ENCODE measurements around the gene SLC6A16.

Gene SLC6A16

GRCh38 chr19:49264258-49264657 is 60.7 kb downstream of the SLC6A16 start:
- no peak for DNase-seq

- DNase-seq = no peak
These were observed 63.4 kb downstream of the SLC6A16 start for GRCh38 chr19:49261602-49262001.

- DNase-seq = no peak
These were observed 68.3 kb downstream of the SLC6A16 start for GRCh38 chr19:49256691-49257090.

GRCh38 chr19:49255674-49256073 is 69.3 kb downstream of the SLC6A16 start:
- no peak for DNase-seq

DNA sequence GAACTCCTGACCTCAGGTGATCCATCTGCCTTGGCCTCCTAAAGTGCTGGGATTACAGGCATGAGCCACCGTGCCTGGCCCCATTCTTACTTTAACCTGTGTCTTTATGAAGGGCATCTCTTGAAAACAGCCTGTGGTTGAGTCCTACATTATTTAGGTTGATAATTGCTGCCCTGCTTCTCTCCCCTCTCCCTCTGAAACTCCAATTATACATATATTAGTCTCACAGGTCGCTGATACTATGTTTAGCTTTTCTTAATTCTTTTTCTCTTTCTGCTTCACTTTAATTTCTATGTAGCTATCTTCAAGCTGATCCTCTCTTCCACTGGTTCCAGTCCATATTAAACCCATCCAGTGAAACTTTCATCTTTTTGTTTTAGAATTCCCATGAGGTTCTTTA is 75.1 kb downstream of the SLC6A16 start:
- DNase-seq = no peak

DNA sequence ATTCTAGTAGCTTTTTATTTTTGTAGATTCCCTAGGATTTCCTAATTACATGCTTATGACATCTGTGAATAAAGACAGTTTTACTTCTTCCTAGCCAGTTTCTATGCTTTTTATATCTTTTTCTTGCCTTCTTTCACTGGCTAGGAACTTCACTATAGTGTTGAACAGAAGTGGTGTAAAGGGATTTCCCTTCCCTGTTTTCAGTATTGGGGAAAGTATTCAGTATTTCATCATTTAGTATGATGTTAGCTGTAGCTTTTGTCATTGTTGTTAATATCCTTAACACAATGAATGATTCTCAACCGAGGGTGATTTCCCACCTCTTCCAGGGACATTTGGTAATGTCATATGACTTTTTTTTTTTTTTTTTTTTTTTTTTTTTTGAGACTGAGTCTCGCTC is 77.3 kb downstream of the SLC6A16 start:
- DNase-seq = no peak

DNA sequence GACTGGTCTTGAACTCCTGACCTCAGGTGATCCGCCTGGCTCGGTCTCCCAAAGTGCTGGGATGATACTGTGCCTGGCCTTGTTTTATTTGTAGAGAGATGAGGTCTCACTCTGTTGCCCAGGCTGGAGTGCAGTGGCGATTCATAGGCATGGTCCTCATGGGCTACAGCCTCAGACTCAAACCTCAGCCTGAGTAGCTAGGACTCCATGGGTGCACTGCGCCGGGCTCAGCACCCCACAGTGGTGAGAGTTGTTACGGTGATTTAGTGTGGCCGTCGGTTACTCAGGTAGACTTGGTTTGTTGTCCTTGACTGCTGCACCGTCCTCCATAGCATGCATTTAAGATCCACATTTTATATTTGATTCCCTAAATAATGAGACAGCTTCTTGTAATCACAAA is 80.7 kb downstream of the SLC6A16 start:
- DNase-seq = no peak

DNA sequence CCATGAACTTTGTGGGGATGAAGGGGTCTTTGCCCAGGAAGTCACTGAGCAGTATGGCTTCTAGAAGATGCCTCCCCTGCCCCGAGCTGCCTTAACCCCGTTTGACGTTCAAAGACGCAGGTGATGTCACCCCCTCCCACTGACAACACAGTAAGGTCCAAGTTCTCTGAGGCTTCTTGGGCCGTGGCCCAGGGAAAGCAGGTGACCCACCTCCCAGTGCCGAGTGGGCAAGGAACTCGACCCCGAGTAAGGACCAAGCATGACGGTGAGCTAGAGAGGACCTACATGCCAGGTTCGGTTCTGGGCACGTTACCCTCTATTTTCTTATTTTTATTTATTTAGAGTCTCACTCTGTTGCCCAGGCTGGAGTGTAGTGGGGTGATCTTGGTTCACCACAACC is 81.3 kb downstream of the SLC6A16 start:
- no peak for DNase-seq

GRCh38 chr19:49243129-49243528 is 81.9 kb downstream of the SLC6A16 start:
- no peak for DNase-seq

DNA sequence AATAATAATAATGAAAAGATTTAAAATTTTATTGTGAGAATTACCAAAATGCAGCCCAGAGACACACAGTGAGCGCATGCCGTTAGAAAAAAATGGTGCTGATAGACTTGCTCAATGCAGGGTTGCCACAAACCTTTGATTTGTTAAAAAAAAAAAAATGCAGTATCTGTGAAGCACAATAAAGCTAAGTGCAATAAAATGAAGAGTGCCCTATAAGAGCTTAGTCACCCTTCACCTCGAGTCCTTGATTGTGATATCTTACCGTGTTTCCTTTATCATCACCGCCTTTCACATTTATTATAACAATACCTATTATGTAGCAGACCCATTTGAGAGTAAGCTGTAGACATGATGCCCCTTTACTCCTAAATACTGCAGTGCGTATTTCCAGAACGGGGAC is 83.2 kb downstream of the SLC6A16 start:
- DNase-seq = no peak

All from activated naive CD4-positive, alpha-beta T cell (primary cell).